NCI-H1694 (cell line): ENCODE measurements around the gene CCDC191.

Experiments
- DNase-seq: peaks from one replicate; lab custom pipeline; 2025; lab: John Stamatoyannopoulos, UW

CCDC191 gene

GRCh38 chr3:114057011-114057347, 653 bp upstream of the CCDC191 start:
- no peak for DNase-seq

- DNase-seq: no peak
These were observed 4.1 kb downstream of the CCDC191 start for GRCh38 chr3:114052216-114052615.

- no peak for DNase-seq
These were observed 13.1 kb downstream of the CCDC191 start for GRCh38 chr3:114043205-114043604.

GRCh38 chr3:114035896-114036295, 20.4 kb downstream of the CCDC191 start:
- no peak for DNase-seq

GRCh38 chr3:114034787-114035545, 21.4 kb downstream of the CCDC191 start:
- DNase-seq: no peak

- DNase-seq: no peak
These were observed 22.1 kb downstream of the CCDC191 start for GRCh38 chr3:114034211-114034610.

GRCh38 chr3:114033721-114034120, 22.6 kb downstream of the CCDC191 start:
- no peak for DNase-seq

- DNase-seq: no peak
These were observed 30.0 kb downstream of the CCDC191 start for GRCh38 chr3:114026331-114026730.

- DNase-seq: no peak
These were observed 30.9 kb downstream of the CCDC191 start for GRCh38 chr3:114025451-114025850.

- DNase-seq: no peak
These were observed 34.1 kb downstream of the CCDC191 start for GRCh38 chr3:114022145-114022802.

- DNase-seq: no peak
These were observed 35.4 kb downstream of the CCDC191 start for GRCh38 chr3:114020907-114021306.

- DNase-seq: no peak
These were observed 36.8 kb downstream of the CCDC191 start for GRCh38 chr3:114019486-114019885.

GRCh38 chr3:114014211-114014610, 42.1 kb downstream of the CCDC191 start:
- no peak for DNase-seq

- DNase-seq: no peak
These were observed 45.1 kb downstream of the CCDC191 start for GRCh38 chr3:114011059-114011797.

GRCh38 chr3:114005481-114005880, 50.8 kb downstream of the CCDC191 start:
- no peak for DNase-seq

GRCh38 chr3:113985541-113985940, 70.8 kb downstream of the CCDC191 start:
- DNase-seq: no peak

GRCh38 chr3:113983544-113983943, 72.8 kb downstream of the CCDC191 start:
- no peak for DNase-seq

GRCh38 chr3:113981803-113982202, 74.5 kb downstream of the CCDC191 start:
- DNase-seq: no peak

GRCh38 chr3:113979916-113980315, 76.4 kb downstream of the CCDC191 start:
- no peak for DNase-seq

GRCh38 chr3:113977822-113978221, 78.5 kb downstream of the CCDC191 start:
- DNase-seq: no peak

- no peak for DNase-seq
These were observed 87.3 kb downstream of the CCDC191 start for GRCh38 chr3:113968986-113969385.

- no peak for DNase-seq
These were observed 90.2 kb downstream of the CCDC191 start for GRCh38 chr3:113966172-113966571.

- no peak for DNase-seq
These were observed 92.4 kb downstream of the CCDC191 start for GRCh38 chr3:113963879-113964278.
